GM23248 (cell line): ENCODE results near the gene SEMA4C. TPM values are rescaled to one million over a fixed set of nuclear protein-coding genes. Genes with fewer than 3 reads are reported as not detected.

ENCODE experiments used
- DNase-seq: peaks from one replicate; pipeline ENCODE4 v3.0.0-alpha.2; 2015
- H2AFZ ChIP-seq: fragments of 200-600 bp; sonication (generic); 2 replicates; pipeline ENCODE4 v1.6.1; 2016; ENCODE audit warnings: antibody characterized with exemption
- H3F3A ChIP-seq: fragments of 200-600 bp; sonication (generic); 2 replicates; pipeline ENCODE4 v1.6.1; 2016; ENCODE audit warnings: mild to moderate bottlenecking, antibody characterized with exemption, mixed run types; ENCODE audit not compliant: insufficient read depth
- H3K27ac ChIP-seq: fragments of 200-600 bp; sonication (generic); 2 replicates; pipeline ENCODE4 v1.5.1; 2016; ENCODE audit warnings: mild to moderate bottlenecking
- H3K27me3 ChIP-seq: fragments of 200-600 bp; sonication (generic); replicated peaks from 2 replicates; pipeline ENCODE4 v1.6.1; 2016; ENCODE audit warnings: mild to moderate bottlenecking; ENCODE audit not compliant: insufficient read depth
- H3K36me3 ChIP-seq: fragments of 200-600 bp; sonication (generic); 2 replicates; pipeline ENCODE4 v1.6.1; 2016; ENCODE audit warnings: low read depth, mild to moderate bottlenecking
- H3K4me1 ChIP-seq: fragments of 200-600 bp; sonication (generic); 2 replicates; pipeline ENCODE4 v1.6.1; 2016; ENCODE audit warnings: mild to moderate bottlenecking; ENCODE audit not compliant: insufficient read depth
- H3K4me2 ChIP-seq: fragments of 200-600 bp; sonication (generic); one replicate; pipeline ENCODE4 v1.6.1; 2016; ENCODE audit warnings: mild to moderate bottlenecking; ENCODE audit not compliant: unreplicated experiment
- H3K4me3 ChIP-seq: fragments of 200-600 bp; sonication (generic); 2 replicates; pipeline ENCODE4 v1.5.1; 2016; ENCODE audit warnings: mild to moderate bottlenecking
- H3K79me2 ChIP-seq: fragments of 200-600 bp; sonication (generic); 2 replicates; pipeline ENCODE4 v1.6.1; 2016; ENCODE audit warnings: mild to moderate bottlenecking; ENCODE audit not compliant: insufficient read depth
- H3K9ac ChIP-seq: fragments of 200-600 bp; sonication (generic); 2 replicates; pipeline ENCODE4 v1.6.1; 2016; ENCODE audit warnings: mild to moderate bottlenecking
- H3K9me2 ChIP-seq: fragments of 200-600 bp; sonication (generic); 2 replicates; pipeline ENCODE4 v1.6.1; 2016; ENCODE audit warnings: mixed run types, mild to moderate bottlenecking, moderate library complexity; ENCODE audit not compliant: insufficient read depth
- H3K9me3 ChIP-seq: fragments of 200-600 bp; sonication (generic); one replicate; pipeline ENCODE4 v1.6.1; 2017; ENCODE audit warnings: low read depth
- H4K20me1 ChIP-seq: fragments of 200-600 bp; sonication (generic); 2 replicates; pipeline ENCODE4 v1.6.0; 2016; ENCODE audit not compliant: insufficient read depth
- EZH2 ChIP-seq: fragments of 200-600 bp; sonication (generic); IDR thresholded peaks from 2 replicates; pipeline ENCODE4 v1.6.1; 2018; ENCODE audit warnings: antibody characterized with exemption, mild to moderate bottlenecking; ENCODE audit not compliant: insufficient read depth, poor library complexity, severe bottlenecking
- EZH2phosphoT487 ChIP-seq: fragments of 200-600 bp; sonication (generic); IDR thresholded peaks from 2 replicates; pipeline ENCODE4 v1.6.1; 2018; ENCODE audit warnings: antibody characterized with exemption, moderate library complexity, mild to moderate bottlenecking, low read depth; ENCODE audit not compliant: insufficient read depth
- WGBS, 2 experiments: methylation state at CpG; one replicate each; pipeline ENCODE4 v1.1.6; 2015 to 2017; ENCODE audit warnings: low lambda C conversion rate in 2 of 2, low coverage in 1 of 2; ENCODE audit errors: missing lambda C conversion rate in 2 of 2; 5-methylcytosine and 5-hydroxymethylcytosine counted together
- in situ Hi-C: fragments of 300-500 bp; cut with MboI; formaldehyde crosslinking; loops from 2 replicates; pipeline ENCODE4 v1.15.0; 2020
- polyA plus RNA-seq: library from polyadenylated mRNA; unstranded; fragments of >200 nt; fragmentation: Nextera tagmentation; extraction: Ambion mirVana; gene quantifications from 2 replicates; pipeline ENCODE4 v1.2.1, GENCODE V29; 2016
- total RNA-seq: library from RNA; depleted of rRNA; stranded (reverse); fragments of >200 nt; shearing (Covaris generic); gene quantifications from 2 replicates; pipeline ENCODE4 v1.2.3, GENCODE V29; 2014

Gene SEMA4C
- total and polyA plus RNA-seq, 2 experiments from 2014 or later = 5.5 to 21.0 TPM

GRCh38 chr2:96887493-96888012, 17.7 kb upstream of the SEMA4C start:
- Histone ChIP-seq H3K27me3 (no peaks in the 10 kb centered on the region), H3K9me2 (no peaks in the 10 kb centered on the region), H3K27ac (no peak overlapping the region), H3K79me2 (no peaks in the 10 kb centered on the region), H4K20me1 (no peaks in the 10 kb centered on the region), H3K36me3 (no peaks in the 10 kb centered on the region), H3K9me3 (no peaks in the 10 kb centered on the region), H3K4me1 (no peaks in the 10 kb centered on the region), H3F3A (no peaks in the 10 kb centered on the region), H3K9ac (no peak overlapping the region), H3K4me3 (no peak overlapping the region), H2AFZ (peak overlapping the region; percentile 45; the same call in 1 of the 2 replicates), H3K4me2 (no peak overlapping the region)
- peak; percentile 31 for DNase-seq
- in situ Hi-C loops = no loop called here
- 16 to 17% methylated on average over 18 of the region's 18 CpGs for WGBS, 2 experiments
- TF ChIP-seq EZH2 = no peak
- TF ChIP-seq EZH2phosphoT487 = no peak

- in situ Hi-C loops = no loop called here
- Histone ChIP-seq H3K4me2 (no peak overlapping the region), H4K20me1 (no peaks in the 10 kb centered on the region), H3K9me3 (no peaks in the 10 kb centered on the region), H2AFZ (no peak overlapping the region), H3F3A (no peaks in the 10 kb centered on the region), H3K27me3 (peaks cover 7% of the 10 kb centered on the region; the same call in 1 of the 2 replicates), H3K9me2 (no peaks in the 10 kb centered on the region), H3K4me1 (no peaks in the 10 kb centered on the region), H3K36me3 (no peaks in the 10 kb centered on the region), H3K27ac (no peak overlapping the region), H3K4me3 (no peak overlapping the region), H3K9ac (no peak overlapping the region), H3K79me2 (no peaks in the 10 kb centered on the region)
- DNase-seq = no peak
- 84 to 86% methylated on average over 23 of the region's 23 CpGs for WGBS, 2 experiments
- no peak for TF ChIP-seq EZH2
- TF ChIP-seq EZH2phosphoT487 = no peak
Observed at GRCh38 chr2:96885432-96886347, 15.8 kb upstream of the SEMA4C start.

GRCh38 chr2:96884299-96885094, 14.6 kb upstream of the SEMA4C start:
- no peak for DNase-seq
- Histone ChIP-seq H3K9me3 (no peaks in the 10 kb centered on the region), H3K79me2 (no peaks in the 10 kb centered on the region), H2AFZ (no peak overlapping the region), H3K9ac (no peak overlapping the region), H3K4me1 (no peaks in the 10 kb centered on the region), H4K20me1 (no peaks in the 10 kb centered on the region), H3K27me3 (peaks cover 7% of the 10 kb centered on the region; the same call in 1 of the 2 replicates), H3K27ac (no peak overlapping the region), H3K4me2 (no peak overlapping the region), H3F3A (no peaks in the 10 kb centered on the region), H3K9me2 (no peaks in the 10 kb centered on the region), H3K4me3 (no peak overlapping the region), H3K36me3 (no peaks in the 10 kb centered on the region)
- WGBS, 2 experiments = 85 to 86% methylated on average over 19 of the region's 19 CpGs
- in situ Hi-C loops = no loop called here
- no peak for TF ChIP-seq EZH2phosphoT487
- TF ChIP-seq EZH2 = no peak

- Histone ChIP-seq H3F3A (no peaks in the 10 kb centered on the region), H3K4me2 (no peak overlapping the region), H3K9me2 (no peaks in the 10 kb centered on the region), H3K4me1 (no peaks in the 10 kb centered on the region), H3K4me3 (no peak overlapping the region), H4K20me1 (no peaks in the 10 kb centered on the region), H3K27me3 (peaks cover 7% of the 10 kb centered on the region; the same call in 1 of the 2 replicates), H3K79me2 (no peaks in the 10 kb centered on the region), H3K36me3 (no peaks in the 10 kb centered on the region), H3K9ac (no peak overlapping the region), H2AFZ (no peak overlapping the region), H3K9me3 (no peaks in the 10 kb centered on the region), H3K27ac (no peak overlapping the region)
- WGBS, 2 experiments = 73 to 77% methylated on average over 9 of the region's 9 CpGs
- TF ChIP-seq EZH2 (no peak), EZH2phosphoT487 (no peak)
- in situ Hi-C loops = no loop called here
- DNase-seq = no peak
Observed at GRCh38 chr2:96883306-96883705, 13.4 kb upstream of the SEMA4C start.
